ENCODE data around the gene DACT3. TPM values are rescaled to one million over a fixed set of nuclear protein-coding genes. Genes with fewer than 3 reads are reported as not detected.

The DACT3 gene
- total RNA-seq, 4 donors from 2014 or later: 1.7 to 3.2 (median 2.7) TPM

DNA sequence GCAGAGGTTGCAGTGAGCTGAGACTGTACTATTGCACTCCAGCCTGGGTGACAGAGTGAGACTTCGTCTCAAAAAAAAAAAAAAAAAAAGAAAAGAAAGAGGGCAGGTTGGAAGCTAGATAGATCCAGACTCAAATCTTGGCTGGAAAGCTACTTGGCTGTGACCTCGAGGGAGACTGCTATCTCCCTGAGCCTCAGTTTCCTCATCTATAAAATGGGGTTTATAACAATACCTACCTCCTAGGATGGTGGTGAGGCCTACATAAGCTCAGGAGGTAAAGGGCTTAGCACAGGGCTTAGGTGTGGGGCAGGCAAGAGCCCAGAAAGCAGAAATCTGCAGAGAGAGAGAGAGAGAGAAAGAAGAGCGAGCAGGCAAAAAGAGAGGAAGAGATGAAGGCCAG lies 24.2 kb upstream of the DACT3 start:
- Histone ChIP-seq H3K9me3 (no peaks in the 10 kb centered on the region), H3K27me3 (no peaks in the 10 kb centered on the region), H3K4me3 (replicated peaks in 1 of 3) (no peak overlapping the region), H3K27ac (no peak overlapping the region), H3K36me3 (peaks cover 44 to 79% of the 10 kb centered on the region in 2 donors), H3K4me1 (peaks cover 0 to 6% of the 10 kb centered on the region in 2 donors)
- 70 to 92% methylated on average over 3 of the region's 3 CpGs for WGBS, 2 donors
- intact Hi-C loops (cut with DNase I): no loop called here
- TF ChIP-seq CTCF (IDR thresholded peaks at IDR 0.05): no peak
- TF ChIP-seq POLR2A (IDR thresholded peaks at IDR 0.05): no peak
- DNase-seq: no peak

- TF ChIP-seq CTCF (IDR thresholded peaks at IDR 0.05) (no peak), POLR2A (IDR thresholded peaks at IDR 0.05) (no peak)
- H3K4me1 ChIP-seq: no peaks in the 10 kb centered on the region
- H3K27me3 ChIP-seq: no peaks in the 10 kb centered on the region
- WGBS, 2 donors: 83 to 93% methylated on average over 9 to 19 of the region's 26 CpGs
- DNase-seq: no peak
- peaks cover 58 to 67% of the 10 kb centered on the region in 2 donors for H3K36me3 ChIP-seq
- H3K9me3 ChIP-seq: no peaks in the 10 kb centered on the region
- H3K4me3 ChIP-seq (replicated peaks in 1 of 3): no peak overlapping the region
- intact Hi-C loops (cut with DNase I): no loop called here
- H3K27ac ChIP-seq: no peak overlapping the region
Observed at GRCh38 chr19:46678110-46678732, 17.2 kb upstream of the DACT3 start.

DNA sequence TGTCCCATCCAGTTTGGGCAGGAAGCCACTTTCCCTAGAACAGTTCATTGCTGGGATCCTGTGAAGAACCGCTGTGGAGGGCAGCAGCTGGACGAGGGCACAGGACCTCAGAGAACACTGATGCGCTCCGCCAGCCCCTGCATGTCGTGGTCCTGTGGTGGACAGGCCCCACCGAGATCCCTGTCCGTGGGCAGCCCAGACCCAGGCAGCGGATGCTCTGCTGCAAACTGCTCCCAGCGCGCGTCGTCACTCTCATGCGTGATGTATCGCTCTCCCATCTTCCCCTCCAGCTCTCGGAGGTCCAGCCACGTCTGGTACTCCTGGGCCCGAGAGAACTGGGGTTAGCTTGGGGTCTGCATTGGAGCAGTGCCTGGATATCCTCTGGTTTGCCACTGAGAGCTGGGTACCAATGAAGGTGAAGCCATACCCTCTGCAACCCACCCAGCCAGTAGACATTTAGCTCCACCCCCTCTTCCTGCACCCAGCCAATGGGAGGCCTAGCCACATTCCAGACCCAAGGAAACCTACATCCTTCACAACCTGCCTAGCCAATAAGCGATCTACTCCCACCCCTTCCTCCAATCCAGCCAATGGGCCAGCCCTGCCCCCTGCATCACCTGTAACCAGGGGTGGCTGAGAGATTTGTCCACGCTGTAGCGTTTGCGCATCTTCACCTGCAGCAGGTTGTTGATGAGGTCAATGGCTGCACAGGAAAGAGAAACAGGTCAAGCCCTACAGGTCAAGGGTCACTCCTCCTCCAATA lies 13.6 kb upstream of the DACT3 start:
- WGBS, 2 donors: 95 to 96% methylated on average over 19 to 20 of the region's 21 CpGs
- no peaks in the 10 kb centered on the region for H3K9me3 ChIP-seq
- intact Hi-C loops (cut with DNase I): no loop called here
- H3K27me3 ChIP-seq: no peaks in the 10 kb centered on the region
- TF ChIP-seq POLR2A (IDR thresholded peaks at IDR 0.05) (no peak), CTCF (IDR thresholded peaks at IDR 0.05) (no peak)
- H3K4me3 ChIP-seq (replicated peaks in 1 of 3): no peak overlapping the region
- DNase-seq: no peak
- H3K36me3 ChIP-seq: peaks cover 47 to 50% of the 10 kb centered on the region in 2 donors
- H3K27ac ChIP-seq: no peak overlapping the region
- H3K4me1 ChIP-seq: no peaks in the 10 kb centered on the region

GRCh38 chr19:46670813-46671212 lies 9.8 kb upstream of the DACT3 start:
- H3K36me3 ChIP-seq: peaks cover 19 to 22% of the 10 kb centered on the region in 2 donors
- no peak for DNase-seq
- H3K27me3 ChIP-seq: no peaks in the 10 kb centered on the region
- no peaks in the 10 kb centered on the region for H3K4me1 ChIP-seq
- H3K27ac ChIP-seq: no peak overlapping the region
- intact Hi-C loops (cut with DNase I): no loop called here
- no peaks in the 10 kb centered on the region for H3K9me3 ChIP-seq
- no peak overlapping the region for H3K4me3 ChIP-seq (replicated peaks in 1 of 3)
- no peak for TF ChIP-seq POLR2A (IDR thresholded peaks at IDR 0.05)
- no peak for TF ChIP-seq CTCF (IDR thresholded peaks at IDR 0.05)

DNA sequence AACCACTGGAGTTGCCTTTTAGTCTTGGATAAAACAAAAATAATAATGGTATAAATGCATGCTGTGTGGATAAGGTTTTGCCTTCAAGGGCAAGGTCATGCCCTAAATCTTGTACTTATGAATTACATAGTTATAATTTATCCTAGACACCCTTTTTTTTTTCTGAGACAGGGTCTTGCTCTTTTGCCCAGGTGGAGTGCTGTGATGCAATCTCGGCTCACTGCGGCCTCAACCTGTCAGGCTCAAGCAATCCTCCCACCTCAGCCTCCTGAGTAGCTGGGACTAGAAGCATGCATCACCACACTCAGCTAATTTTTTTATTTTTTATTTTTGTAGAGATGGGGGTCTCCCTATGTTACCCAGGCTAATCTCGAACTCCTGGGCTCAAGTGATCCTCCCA lies 7.7 kb upstream of the DACT3 start:
- TF ChIP-seq POLR2A (IDR thresholded peaks at IDR 0.05) (no peak), CTCF (IDR thresholded peaks at IDR 0.05) (no peak)
- Histone ChIP-seq H3K27ac (no peak overlapping the region), H3K4me1 (no peaks in the 10 kb centered on the region), H3K9me3 (no peaks in the 10 kb centered on the region), H3K27me3 (no peaks in the 10 kb centered on the region), H3K4me3 (replicated peaks in 1 of 3) (no peak overlapping the region), H3K36me3 (peaks cover 5% of the 10 kb centered on the region in 2 donors)
- intact Hi-C loops (cut with DNase I): no loop called here
- no peak for DNase-seq
- WGBS, 2 donors: 94 to 96% methylated on average over 3 of the region's 3 CpGs

Data from thyroid gland (tissue), 4 donors.